IPS-18a (cell line): ENCODE data around the gene DCLK3.

Experiments
- H3K27ac ChIP-seq: one replicate; pipeline ENCODE4 v1.5.1; 2013; ENCODE audit warnings: low read length
- H3K27me3 ChIP-seq: one replicate; pipeline ENCODE4 v1.6.1; 2013; ENCODE audit warnings: mild to moderate bottlenecking, low read length; ENCODE audit not compliant: control insufficient read depth, insufficient read depth
- H3K36me3 ChIP-seq: one replicate; pipeline ENCODE4 v1.6.1; 2013; ENCODE audit warnings: low read depth, low read length; ENCODE audit not compliant: control insufficient read depth
- H3K4me1 ChIP-seq: one replicate; pipeline ENCODE4 v1.6.1; 2013; ENCODE audit warnings: low read depth, low read length; ENCODE audit not compliant: control insufficient read depth
- H3K4me3 ChIP-seq: one replicate; pipeline ENCODE4 v1.5.1; 2013; ENCODE audit warnings: low read length
- H3K9ac ChIP-seq: one replicate; pipeline ENCODE4 v1.6.1; 2013; ENCODE audit warnings: mild to moderate bottlenecking, low read length, moderate library complexity
- H3K9me3 ChIP-seq: one replicate; pipeline ENCODE4 v1.6.1; 2013; ENCODE audit warnings: low read depth, low read length; ENCODE audit not compliant: control insufficient read depth

The DCLK3 gene

DNA sequence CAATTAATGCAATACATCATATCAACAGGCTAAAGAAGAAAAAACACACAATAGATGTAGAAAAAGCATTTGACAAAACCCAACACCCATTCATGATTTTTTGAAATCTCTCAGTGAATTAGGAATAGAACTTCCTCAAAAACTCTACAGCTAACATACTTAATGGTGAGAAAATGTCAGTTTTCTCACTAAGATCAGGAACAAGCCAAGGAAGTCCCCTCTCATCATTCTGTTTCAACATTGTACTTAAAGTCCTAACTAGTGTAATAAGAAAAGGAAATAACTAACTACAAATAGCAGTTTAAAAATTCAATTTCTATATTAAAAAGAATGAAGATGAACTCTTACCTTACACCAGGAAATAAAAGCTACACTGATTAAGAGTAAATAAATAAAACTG is 77.8 kb downstream of the DCLK3 start:
- Histone ChIP-seq H3K9ac (no peak overlapping the region), H3K27me3 (no peaks in the 10 kb centered on the region), H3K4me3 (no peak overlapping the region), H3K4me1 (no peaks in the 10 kb centered on the region), H3K27ac (no peak overlapping the region), H3K9me3 (no peaks in the 10 kb centered on the region), H3K36me3 (no peaks in the 10 kb centered on the region)

DNA sequence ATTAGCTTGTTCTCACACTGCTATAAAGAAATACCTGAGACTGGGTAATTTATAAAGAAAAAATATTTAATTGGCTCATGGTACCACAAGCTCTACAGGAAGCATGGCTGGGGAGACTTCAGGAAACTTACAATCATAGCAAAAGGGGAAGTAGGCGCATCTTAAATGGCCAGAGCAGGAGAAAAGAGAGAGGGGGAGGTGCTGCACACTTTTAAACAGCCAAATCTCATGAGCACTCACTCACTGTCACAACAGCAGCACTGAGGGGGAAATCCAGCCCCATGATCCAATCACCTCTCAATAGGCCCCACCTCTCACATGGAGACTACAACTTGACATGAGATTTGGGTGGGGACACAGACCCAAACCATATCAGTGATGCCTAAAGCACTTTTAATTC is 82.5 kb downstream of the DCLK3 start:
- Histone ChIP-seq H3K4me1 (no peaks in the 10 kb centered on the region), H3K36me3 (no peaks in the 10 kb centered on the region), H3K27me3 (no peaks in the 10 kb centered on the region), H3K27ac (no peak overlapping the region), H3K4me3 (no peak overlapping the region), H3K9ac (no peak overlapping the region), H3K9me3 (no peaks in the 10 kb centered on the region)

DNA sequence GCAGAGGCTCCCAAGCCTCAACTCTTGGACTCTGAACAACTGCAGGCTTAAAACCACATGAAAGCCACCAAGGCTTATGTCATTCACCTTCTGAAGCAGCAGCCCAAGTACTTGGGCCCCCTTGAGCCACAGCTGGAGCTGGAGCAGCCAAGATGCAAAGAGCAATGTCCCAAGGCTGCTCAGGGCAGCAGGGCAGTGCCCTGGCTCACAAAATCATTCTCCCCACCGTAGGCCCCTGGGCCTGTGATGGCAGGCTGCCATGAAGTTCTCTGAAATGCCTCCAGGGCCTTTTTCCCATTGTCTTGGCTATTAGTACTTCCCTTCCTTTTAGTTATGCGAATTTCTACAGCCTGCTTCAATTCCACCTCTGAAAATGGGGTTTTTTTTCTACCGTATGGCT is 83.4 kb downstream of the DCLK3 start:
- no peak overlapping the region for H3K27ac ChIP-seq

DNA sequence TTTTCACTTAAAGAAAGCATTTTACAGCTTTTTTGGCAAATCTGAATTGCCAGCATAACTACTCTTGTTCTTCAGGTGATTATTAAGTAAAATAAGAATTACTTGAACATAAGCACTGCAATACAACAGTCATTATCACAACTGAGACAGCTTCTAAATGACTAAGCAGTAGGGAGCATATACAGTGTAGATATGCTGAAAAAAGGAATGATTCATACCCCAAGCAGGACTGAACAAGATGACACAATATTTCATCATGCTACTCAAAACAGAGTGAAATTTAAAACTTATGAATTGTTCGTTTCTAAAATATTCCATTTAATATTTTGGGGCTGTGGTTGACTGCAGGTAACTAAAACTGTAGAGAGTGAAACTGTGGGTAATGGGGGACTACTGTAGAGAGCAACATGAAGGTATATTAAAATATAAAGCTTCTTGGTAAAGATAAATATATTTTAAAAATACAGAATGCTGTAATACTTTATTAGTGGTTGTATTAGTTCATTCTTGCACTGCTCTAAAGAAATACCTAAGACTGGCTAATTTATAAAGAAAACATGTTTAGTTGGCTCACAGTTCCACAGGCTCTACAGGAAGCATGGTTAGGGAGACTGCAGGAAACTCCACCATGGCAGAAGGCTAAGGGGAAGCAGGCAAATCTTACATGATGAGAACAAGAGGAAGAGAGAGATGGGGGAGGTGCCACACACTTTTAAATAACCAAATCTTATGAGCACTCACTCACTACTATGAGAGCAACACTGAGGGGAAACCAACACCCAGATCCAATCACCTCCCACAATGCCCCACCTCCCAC is 84.8 kb downstream of the DCLK3 start:
- Histone ChIP-seq H3K9me3 (no peaks in the 10 kb centered on the region), H3K9ac (no peak overlapping the region), H3K36me3 (no peaks in the 10 kb centered on the region), H3K27me3 (no peaks in the 10 kb centered on the region), H3K4me3 (no peak overlapping the region), H3K4me1 (no peaks in the 10 kb centered on the region), H3K27ac (no peak overlapping the region)

More for the DNA sequence above, 83.4 kb downstream of the DCLK3 start:
- no peaks in the 10 kb centered on the region for H3K36me3 ChIP-seq
- no peak overlapping the region for H3K4me3 ChIP-seq
- H3K4me1 ChIP-seq, result no peaks in the 10 kb centered on the region
- no peaks in the 10 kb centered on the region for H3K27me3 ChIP-seq
- no peak overlapping the region for H3K9ac ChIP-seq
- H3K9me3 ChIP-seq, result no peaks in the 10 kb centered on the region

DNA sequence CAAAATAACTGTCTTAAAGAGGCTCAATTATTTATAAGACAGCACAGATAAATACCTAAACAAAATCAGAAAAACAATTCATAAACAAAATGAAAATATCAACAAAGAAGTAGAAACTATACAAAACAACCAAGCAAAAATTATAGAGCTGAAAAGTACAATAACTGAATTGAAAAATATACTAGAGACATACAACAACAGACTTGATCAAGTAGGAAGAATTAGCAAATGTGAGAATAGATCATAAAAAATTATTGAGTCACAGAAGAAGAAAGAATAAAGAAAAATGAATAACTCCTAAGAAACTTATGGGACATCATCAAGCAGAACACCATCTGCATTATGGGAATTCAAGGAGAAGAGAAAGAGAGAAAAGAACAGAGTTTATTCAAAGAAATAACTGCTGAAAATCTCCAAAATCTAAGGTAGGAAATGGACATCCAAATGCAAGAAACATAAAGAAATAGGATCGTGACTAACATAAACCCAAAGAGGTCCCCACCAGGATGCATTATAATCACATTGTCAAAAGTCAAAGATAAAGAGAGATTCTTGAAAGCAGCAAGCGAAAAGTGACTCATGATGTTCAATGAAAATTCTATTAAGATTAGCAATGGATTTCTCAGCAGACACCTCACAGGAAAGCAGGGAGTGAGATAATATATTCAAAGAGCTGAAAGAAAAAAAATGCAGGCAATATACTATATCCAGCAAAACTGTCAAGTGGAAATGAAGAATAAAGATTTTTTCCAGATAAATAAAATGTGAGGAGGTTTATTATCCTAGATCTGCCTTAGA is 85.9 kb downstream of the DCLK3 start:
- no peak overlapping the region for H3K4me3 ChIP-seq
- H3K27me3 ChIP-seq, result no peaks in the 10 kb centered on the region
- H3K4me1 ChIP-seq, result no peaks in the 10 kb centered on the region
- H3K27ac ChIP-seq, result no peak overlapping the region
- H3K36me3 ChIP-seq, result no peaks in the 10 kb centered on the region
- H3K9me3 ChIP-seq, result no peaks in the 10 kb centered on the region
- no peak overlapping the region for H3K9ac ChIP-seq

DNA sequence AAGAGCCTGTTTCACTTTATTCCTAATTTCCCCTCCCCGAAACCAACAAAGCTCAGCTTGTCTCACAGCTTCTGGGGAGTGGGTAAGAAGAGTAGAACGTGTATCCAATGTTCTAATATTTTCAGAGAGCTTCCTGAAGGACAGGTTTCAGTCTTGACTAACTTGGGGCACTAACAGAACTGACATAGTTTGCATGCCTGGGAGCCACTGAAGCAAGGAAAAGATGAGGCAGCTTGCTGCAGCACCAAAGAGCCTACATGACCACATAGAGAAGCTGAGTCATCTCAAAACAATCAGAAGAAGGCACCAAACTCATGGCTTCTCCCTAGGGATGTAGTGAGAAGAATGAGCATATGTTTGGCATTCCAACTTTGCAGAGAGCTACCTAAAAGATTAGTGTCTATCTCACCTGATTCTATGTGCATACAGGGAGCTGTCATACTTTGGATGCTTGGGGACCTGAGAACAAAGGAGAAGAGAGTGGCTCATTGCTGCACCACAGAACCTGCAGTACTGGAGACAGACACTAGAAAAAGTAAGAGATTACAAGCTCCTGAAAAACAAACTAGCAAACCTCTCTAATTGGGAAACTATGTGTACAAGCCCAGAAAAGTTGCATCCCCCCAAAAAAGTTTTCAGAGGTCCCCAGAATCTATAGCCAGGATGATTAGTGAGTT is 86.9 kb downstream of the DCLK3 start:
- H3K4me1 ChIP-seq, result no peaks in the 10 kb centered on the region
- no peak overlapping the region for H3K27ac ChIP-seq
- no peak overlapping the region for H3K4me3 ChIP-seq
- no peak overlapping the region for H3K9ac ChIP-seq
- no peaks in the 10 kb centered on the region for H3K27me3 ChIP-seq
- H3K9me3 ChIP-seq, result no peaks in the 10 kb centered on the region
- H3K36me3 ChIP-seq, result no peaks in the 10 kb centered on the region

DNA sequence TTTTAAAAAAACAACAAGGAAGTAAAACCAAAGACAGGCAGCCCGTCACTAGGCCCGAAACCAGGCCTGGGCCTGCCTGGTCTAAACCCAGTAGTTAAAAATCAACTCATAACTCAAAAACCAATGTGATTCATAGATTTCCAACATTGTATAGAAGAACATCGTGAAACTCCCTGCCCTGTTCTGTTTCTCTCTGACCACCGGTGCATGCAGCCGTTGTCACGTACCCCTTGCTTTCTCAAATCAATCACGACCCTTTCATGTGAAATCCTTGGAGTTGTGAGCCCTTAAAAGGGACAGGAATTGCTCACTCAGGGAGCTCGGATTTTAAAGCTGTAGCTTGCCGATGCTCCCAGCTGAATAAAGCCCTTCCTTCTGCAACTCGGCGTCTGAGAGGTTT is 89.5 kb downstream of the DCLK3 start:
- H3K27ac ChIP-seq, result no peak overlapping the region
- no peaks in the 10 kb centered on the region for H3K4me1 ChIP-seq
- no peak overlapping the region for H3K9ac ChIP-seq
- no peaks in the 10 kb centered on the region for H3K27me3 ChIP-seq
- no peak overlapping the region for H3K4me3 ChIP-seq
- H3K36me3 ChIP-seq, result no peaks in the 10 kb centered on the region
- H3K9me3 ChIP-seq, result no peaks in the 10 kb centered on the region

DNA sequence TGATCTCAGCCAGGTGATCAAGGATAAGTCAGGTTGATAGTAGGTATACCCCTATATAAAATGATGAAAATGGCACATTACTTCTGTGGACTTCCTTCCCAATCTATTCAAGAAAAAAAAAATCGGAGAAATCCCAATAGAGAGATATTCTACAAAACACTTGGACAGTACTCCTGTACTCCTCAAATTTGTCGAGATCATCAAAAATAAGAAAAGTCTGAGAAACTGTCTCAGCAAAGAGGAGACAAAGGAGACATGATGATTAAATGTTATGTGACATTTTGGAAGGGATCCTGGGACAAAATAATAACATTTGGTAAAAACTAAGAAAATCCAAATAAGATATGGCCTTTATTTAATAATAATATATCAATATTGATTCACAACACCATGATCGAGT is 94.6 kb downstream of the DCLK3 start:
- Histone ChIP-seq H3K27ac (no peak overlapping the region), H3K4me3 (no peak overlapping the region), H3K27me3 (no peaks in the 10 kb centered on the region), H3K4me1 (no peaks in the 10 kb centered on the region), H3K36me3 (no peaks in the 10 kb centered on the region), H3K9me3 (no peaks in the 10 kb centered on the region), H3K9ac (no peak overlapping the region)

DNA sequence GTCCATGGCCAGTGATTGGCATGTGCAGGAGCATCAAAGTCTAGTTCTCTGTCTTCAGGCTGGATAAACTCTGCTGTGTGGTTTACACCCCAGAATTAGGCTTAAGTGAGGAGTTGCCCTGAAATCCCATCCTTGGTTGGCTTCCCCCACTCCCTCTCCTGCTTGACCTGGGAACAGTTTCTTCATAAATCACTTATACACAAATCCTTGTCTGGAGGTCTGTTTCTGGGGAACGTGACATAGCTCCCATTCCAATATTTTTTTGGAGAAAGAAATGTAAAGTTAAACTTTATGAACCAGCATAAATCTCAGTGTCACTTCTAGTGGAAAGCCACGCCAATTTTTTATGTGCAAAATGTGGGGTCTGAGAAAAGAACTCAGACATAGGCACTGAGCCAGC is 98.2 kb downstream of the DCLK3 start:
- no peak overlapping the region for H3K9ac ChIP-seq
- no peaks in the 10 kb centered on the region for H3K36me3 ChIP-seq
- no peaks in the 10 kb centered on the region for H3K9me3 ChIP-seq
- no peaks in the 10 kb centered on the region for H3K4me1 ChIP-seq
- no peak overlapping the region for H3K27ac ChIP-seq
- no peaks in the 10 kb centered on the region for H3K27me3 ChIP-seq
- no peak overlapping the region for H3K4me3 ChIP-seq

DNA sequence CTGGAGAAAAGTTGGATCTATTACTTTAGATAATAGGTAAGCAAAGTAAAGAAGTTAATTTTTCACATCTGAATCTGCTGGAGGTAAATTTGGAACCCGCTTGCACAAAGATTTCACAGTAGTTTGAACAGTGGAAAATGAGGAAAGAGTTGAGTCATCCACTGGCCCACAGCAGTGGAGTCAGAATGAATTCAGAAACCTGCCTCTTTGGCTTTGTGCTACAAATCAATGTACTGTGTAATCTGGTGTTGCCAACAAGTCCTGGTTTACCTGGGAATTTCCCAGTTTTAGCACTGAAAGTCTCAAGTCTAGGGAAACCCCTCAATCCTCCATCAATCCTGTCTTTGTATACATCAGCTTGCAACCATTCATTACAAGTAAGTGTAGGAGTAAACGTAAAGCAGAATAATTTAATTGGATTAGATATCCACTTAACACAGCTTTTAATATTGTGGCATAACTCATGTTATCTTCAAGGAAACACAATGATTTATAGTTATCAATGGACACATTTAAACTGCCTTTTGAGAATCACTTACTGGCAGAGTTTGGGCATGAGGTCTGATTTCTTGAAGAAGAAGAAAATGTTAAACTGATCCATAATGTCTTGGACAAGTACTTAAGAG is 100.6 kb downstream of the DCLK3 start:
- Histone ChIP-seq H3K9me3 (no peaks in the 10 kb centered on the region), H3K27ac (no peak overlapping the region), H3K27me3 (no peaks in the 10 kb centered on the region), H3K9ac (no peak overlapping the region), H3K36me3 (no peaks in the 10 kb centered on the region), H3K4me1 (no peaks in the 10 kb centered on the region), H3K4me3 (no peak overlapping the region)

DNA sequence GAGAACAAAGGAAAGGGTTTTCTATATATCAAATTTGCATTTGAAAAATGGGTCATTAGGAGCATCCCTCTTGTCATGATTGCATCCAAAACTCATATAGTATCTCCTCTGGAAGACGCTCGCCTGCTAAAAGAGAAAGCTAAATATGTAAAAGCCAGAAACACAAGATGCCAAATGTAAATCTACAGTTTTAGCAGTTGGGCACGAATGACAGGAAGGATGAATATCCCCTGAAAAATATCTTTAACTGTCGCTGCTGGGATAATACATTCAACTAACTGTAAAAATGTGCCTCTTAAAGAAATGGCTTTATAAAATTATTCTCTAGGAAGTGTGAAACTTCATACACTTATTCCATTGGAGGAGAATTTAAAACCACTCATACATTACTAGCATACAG is 101.7 kb downstream of the DCLK3 start:
- H3K9me3 ChIP-seq, result no peaks in the 10 kb centered on the region
- no peak overlapping the region for H3K27ac ChIP-seq
- no peak overlapping the region for H3K9ac ChIP-seq
- H3K27me3 ChIP-seq, result no peaks in the 10 kb centered on the region
- no peaks in the 10 kb centered on the region for H3K4me1 ChIP-seq
- no peak overlapping the region for H3K4me3 ChIP-seq
- H3K36me3 ChIP-seq, result no peaks in the 10 kb centered on the region
